HUES64 (cell line): Measurements from ENCODE around the gene ZNF236. TPM values are rescaled to one million over a fixed set of nuclear protein-coding genes. Genes with fewer than 3 reads are reported as not detected.
"Not testable (repeated sequence)": the region's sequence is repeated elsewhere in the genome, so short reads cannot be mapped to it uniquely, and the experiment has no call there.

Experiments
- H3K27ac ChIP-seq: 2 replicates; pipeline ENCODE4 v1.7.0; 2013; ENCODE audit warnings: low read depth, low read length, inconsistent platforms
- H3K27me3 ChIP-seq: 2 replicates; pipeline ENCODE4 v1.6.1; 2013; ENCODE audit warnings: mild to moderate bottlenecking, low read length; ENCODE audit not compliant: insufficient read depth
- H3K36me3 ChIP-seq: 2 replicates; pipeline ENCODE4 v1.6.1; 2013; ENCODE audit warnings: mild to moderate bottlenecking, low read length; ENCODE audit not compliant: insufficient read depth
- H3K4me1 ChIP-seq: 2 replicates; pipeline ENCODE4 v1.6.1; 2013; ENCODE audit warnings: mild to moderate bottlenecking, low read length, moderate library complexity; ENCODE audit not compliant: insufficient read depth
- H3K4me3 ChIP-seq: 2 replicates; pipeline ENCODE4 v1.5.1; 2013; ENCODE audit warnings: mild to moderate bottlenecking, low read length, moderate library complexity
- H3K9ac ChIP-seq: 2 replicates; pipeline ENCODE4 v1.6.1; 2013; ENCODE audit warnings: mild to moderate bottlenecking, low read depth, low read length
- H3K9me3 ChIP-seq: 2 replicates; pipeline ENCODE4 v1.6.1; 2013; ENCODE audit warnings: low read depth, low read length; ENCODE audit not compliant: insufficient read depth
- WGBS: fragments of 150-250, 120-280 bp; methylation state at CpG from one replicate; pipeline ENCODE4 v1.1.7; 2013; ENCODE audit warnings: missing lambda C conversion rate; 5-methylcytosine and 5-hydroxymethylcytosine counted together
- polyA plus RNA-seq, 2 experiments: library from polyadenylated mRNA; stranded (reverse); fragments of 50-300 nt; gene quantifications; one replicate each; pipeline ENCODE4 v1.2.3, GENCODE V29; 2013

The ZNF236 gene
- 4.8 TPM for polyA plus RNA-seq (2013, experiment 1 of 2)
- 6.0 TPM for polyA plus RNA-seq (2013, experiment 2 of 2)

DNA sequence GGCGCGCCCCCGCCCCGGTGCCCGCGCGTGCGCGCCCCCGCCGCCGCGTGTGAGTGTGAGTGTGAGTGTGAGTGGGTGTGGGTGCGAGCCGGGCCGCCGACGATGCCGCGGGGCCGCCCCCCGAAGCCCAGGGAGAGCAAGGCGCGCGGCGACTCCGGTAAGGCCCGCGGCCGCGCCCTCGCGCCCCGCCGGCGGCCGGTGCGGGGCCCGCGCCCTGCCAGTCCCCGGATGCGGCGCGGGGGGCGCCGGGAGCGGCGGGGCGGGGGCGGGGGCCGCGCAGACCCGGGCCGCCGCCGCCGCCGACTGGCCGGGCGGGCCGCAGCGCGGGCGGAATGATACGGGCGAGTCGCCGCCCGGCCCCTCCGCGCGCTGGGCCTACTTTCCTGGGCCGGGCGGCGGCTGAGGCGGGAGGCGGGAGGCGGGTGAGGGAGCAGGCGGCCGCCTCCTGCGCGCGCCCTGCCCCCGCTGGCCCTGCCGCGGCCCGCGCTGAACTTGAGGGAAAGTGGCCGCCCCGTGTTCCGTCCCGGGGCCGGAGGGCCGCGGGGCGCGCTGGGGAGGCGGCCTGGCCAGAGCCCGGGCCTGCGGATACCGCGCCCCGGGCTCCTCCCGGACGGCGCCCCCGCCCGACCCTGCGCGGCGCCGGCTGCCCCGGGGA, at the start of gene ZNF236:
TSS of gene ZNF236 (plus strand) at position 52 of the 655 bp plus-strand sequence. CDS start at position 103, 51 bp downstream.
- H3K27ac ChIP-seq, result peak within 1 kb of the TSS; percentile 85
- H3K9me3 ChIP-seq, result no peaks in the 10 kb centered on the region
- WGBS, result under 1% methylated on average over 113 of the region's 113 CpGs
- H3K9ac ChIP-seq, result peak within 1 kb of the TSS; percentile 97
- no peaks in the 10 kb centered on the region for H3K27me3 ChIP-seq
- peaks cover 9% of the 10 kb centered on the region; the same call in 1 of the 2 replicates for H3K4me1 ChIP-seq
- H3K4me3 ChIP-seq, result peak within 1 kb of the TSS; percentile 99
- 0 out of 2 replicates have a peak, but pooled peaks cover 4% of the 10 kb centered on the region for H3K36me3 ChIP-seq

- Histone ChIP-seq H3K4me1 (no peaks in the 10 kb centered on the region), H3K4me3 (no peak overlapping the region), H3K27me3 (no peaks in the 10 kb centered on the region), H3K9me3 (no peaks in the 10 kb centered on the region), H3K27ac (no peak overlapping the region), H3K36me3 (no peaks in the 10 kb centered on the region), H3K9ac (no peak overlapping the region)
- 92% methylated on average over 8 of the region's 8 CpGs for WGBS
These were observed 49.7 kb upstream of the ZNF236 start for GRCh38 chr18:76772665-76773064.

DNA sequence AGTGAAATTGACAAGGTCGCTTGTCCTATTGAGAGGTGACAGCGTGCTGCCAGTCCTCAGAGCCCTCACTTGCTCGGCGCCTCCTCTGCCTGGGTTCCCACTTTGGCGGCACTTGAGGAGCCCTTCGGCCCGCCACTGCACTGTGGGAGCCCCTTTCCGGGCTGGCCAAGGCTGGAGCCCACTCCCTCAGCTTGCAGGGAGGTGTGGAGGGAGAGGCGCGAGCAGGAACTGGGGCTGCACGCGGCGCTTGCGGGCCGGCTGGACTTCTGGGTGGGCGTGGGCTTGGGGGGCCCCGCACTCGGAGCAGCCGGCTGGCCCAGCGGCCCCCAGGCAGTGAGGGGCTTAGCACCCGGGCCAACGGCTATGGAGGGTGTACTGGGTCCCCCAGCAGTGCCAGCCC, 45.3 kb upstream of the ZNF236 start:
- not testable (repeated sequence) for H3K9ac ChIP-seq, H3K27ac ChIP-seq, H3K4me1 ChIP-seq, H3K4me3 ChIP-seq, H3K9me3 ChIP-seq, H3K36me3 ChIP-seq, H3K27me3 ChIP-seq
- WGBS, result 97% methylated on average over 22 of the region's 22 CpGs

DNA sequence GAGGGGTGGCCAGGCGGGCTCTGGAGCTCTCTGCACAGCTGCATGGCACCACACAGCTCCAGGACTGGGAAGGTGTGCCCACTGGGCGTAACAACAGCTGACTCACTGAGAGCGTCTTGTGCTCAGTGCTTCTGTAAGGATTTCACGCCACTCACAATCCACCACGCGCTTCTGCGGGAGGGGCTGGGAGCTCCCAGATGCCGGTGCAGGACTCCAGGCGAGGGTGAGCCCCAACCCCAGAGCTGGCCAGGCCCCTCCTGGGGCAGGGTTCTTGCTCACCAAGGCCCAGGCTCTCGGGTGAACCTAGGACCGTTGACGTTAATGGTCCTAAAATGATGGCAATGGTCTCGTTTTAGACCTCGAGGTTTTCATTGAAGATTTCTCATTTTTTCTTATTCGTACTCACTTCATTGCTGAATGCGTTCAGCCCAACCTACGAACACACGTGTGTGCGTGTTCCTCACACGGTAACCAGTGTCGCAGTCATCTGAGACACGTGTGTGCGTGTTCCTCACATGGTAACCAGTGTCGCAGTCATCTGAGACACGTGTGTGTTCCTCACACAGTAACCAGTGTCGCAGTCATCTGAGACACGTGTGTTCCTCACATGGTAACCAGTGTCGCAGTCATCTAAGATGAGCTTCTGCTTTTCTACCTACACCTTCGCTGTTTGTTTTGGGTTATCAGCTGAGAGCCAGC, 38.4 kb upstream of the ZNF236 start:
- Histone ChIP-seq H3K9ac (no peak overlapping the region), H3K9me3 (no peaks in the 10 kb centered on the region), H3K27ac (no peak overlapping the region), H3K4me1 (no peaks in the 10 kb centered on the region), H3K27me3 (no peaks in the 10 kb centered on the region), H3K4me3 (no peak overlapping the region), H3K36me3 (no peaks in the 10 kb centered on the region)
- 96% methylated on average over 29 of the region's 29 CpGs for WGBS

- Histone ChIP-seq H3K36me3 (no peaks in the 10 kb centered on the region), H3K9ac (no peak overlapping the region), H3K4me3 (no peak overlapping the region), H3K27ac (no peak overlapping the region), H3K9me3 (peaks cover 1% of the 10 kb centered on the region; the same call in 1 of the 2 replicates), H3K4me1 (no peaks in the 10 kb centered on the region), H3K27me3 (no peaks in the 10 kb centered on the region)
- WGBS, result 95% methylated on average over 6 of the region's 6 CpGs
These were observed 36.5 kb upstream of the ZNF236 start for GRCh38 chr18:76785872-76786271.

DNA sequence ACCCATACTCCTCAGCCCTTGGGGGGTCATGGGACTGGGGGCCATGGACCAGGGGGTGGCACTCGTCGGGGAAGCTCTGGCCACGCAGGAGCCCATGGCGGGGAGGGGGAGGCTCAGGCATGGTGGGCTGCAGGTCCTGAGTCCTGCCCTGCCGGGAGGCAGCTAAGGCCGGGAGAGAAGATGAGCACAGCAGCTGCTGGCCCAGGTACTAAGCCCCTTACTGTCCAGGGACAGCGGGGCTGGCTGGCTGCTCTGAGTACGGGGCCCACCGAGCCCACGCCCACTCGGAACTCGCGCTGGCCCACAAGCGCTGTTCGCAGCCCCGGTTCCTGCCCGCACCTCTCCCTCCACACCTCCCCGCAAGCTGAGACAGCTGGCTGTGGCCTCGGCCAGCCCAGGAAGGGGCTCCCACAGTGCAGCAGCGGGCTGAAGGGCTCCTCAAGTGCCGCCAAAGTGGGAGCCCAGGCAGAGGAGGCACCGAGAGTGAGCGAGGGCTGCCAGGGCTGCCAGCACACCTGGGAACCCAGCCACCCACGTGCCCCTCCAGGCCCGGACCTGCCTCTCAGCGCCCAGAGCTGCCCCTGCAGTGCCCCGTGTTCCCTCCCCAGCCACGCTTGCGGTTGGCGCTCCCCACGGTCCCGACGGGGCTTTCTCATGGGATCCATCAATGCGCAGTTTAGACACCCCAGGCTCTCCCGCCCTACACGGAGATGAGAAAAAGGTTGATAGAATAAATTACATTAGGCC, 33.6 kb upstream of the ZNF236 start:
- H3K27me3 ChIP-seq, result no peaks in the 10 kb centered on the region
- H3K27ac ChIP-seq, result no peak overlapping the region
- no peak overlapping the region for H3K4me3 ChIP-seq
- peaks cover 14% of the 10 kb centered on the region for H3K9me3 ChIP-seq
- H3K36me3 ChIP-seq, result no peaks in the 10 kb centered on the region
- WGBS, result 94% methylated on average over 36 of the region's 36 CpGs
- H3K9ac ChIP-seq, result no peak overlapping the region
- H3K4me1 ChIP-seq, result no peaks in the 10 kb centered on the region

DNA sequence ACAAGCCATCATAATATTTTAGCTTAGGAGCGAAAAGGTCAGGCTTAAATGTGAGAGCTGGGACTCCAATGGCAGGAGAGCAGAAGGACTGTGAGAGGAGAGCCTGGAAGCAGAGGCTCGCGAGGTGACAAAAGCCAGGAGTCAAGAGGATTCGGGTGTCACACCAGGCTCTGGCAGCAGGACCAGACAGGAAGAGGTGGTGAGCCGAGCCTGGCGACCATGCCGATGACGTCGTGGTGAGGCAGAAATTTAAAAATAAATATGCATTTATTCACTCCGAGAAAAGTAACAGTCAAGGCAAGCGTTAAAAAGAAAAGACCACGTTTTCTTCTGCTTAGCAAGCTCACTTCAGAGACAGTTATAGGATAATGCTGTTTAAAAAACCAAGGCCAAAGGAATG, 31.3 kb upstream of the ZNF236 start:
- no peak overlapping the region for H3K27ac ChIP-seq
- no peaks in the 10 kb centered on the region for H3K36me3 ChIP-seq
- H3K9ac ChIP-seq, result no peak overlapping the region
- H3K4me3 ChIP-seq, result no peak overlapping the region
- 94% methylated on average over 12 of the region's 12 CpGs for WGBS
- H3K27me3 ChIP-seq, result no peaks in the 10 kb centered on the region
- H3K4me1 ChIP-seq, result no peaks in the 10 kb centered on the region
- peaks cover 18% of the 10 kb centered on the region for H3K9me3 ChIP-seq

GRCh38 chr18:76791642-76792041, 30.7 kb upstream of the ZNF236 start:
- H3K27ac ChIP-seq, result no peak overlapping the region
- WGBS, result 86% methylated on average over 5 of the region's 5 CpGs
- no peak overlapping the region for H3K9ac ChIP-seq
- no peaks in the 10 kb centered on the region for H3K4me1 ChIP-seq
- no peak overlapping the region for H3K4me3 ChIP-seq
- H3K36me3 ChIP-seq, result no peaks in the 10 kb centered on the region
- H3K9me3 ChIP-seq, result peaks cover 18% of the 10 kb centered on the region
- no peaks in the 10 kb centered on the region for H3K27me3 ChIP-seq

DNA sequence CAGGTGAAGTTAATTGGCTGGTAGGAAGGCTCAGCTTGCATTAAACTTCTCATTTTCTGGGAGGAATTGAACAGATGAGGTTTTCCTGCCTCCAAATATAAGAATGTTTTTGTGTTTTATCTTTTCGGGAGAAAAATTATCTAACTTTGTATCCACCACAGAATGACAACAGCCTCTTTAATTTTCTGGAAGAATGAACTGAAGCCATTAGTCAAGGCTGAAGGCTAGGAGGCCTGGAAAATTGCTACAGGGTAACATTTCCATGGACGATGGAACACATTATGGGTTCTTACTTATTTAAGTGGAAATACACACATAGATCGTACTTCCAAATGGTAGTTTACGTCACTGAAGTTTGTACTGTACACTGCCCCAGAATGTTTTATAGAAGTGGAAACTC, 28.0 kb upstream of the ZNF236 start:
- no peak overlapping the region for H3K4me3 ChIP-seq
- 96% methylated on average over 3 of the region's 4 CpGs for WGBS
- no peak overlapping the region for H3K9ac ChIP-seq
- no peaks in the 10 kb centered on the region for H3K36me3 ChIP-seq
- H3K27me3 ChIP-seq, result no peaks in the 10 kb centered on the region
- no peak overlapping the region for H3K27ac ChIP-seq
- H3K9me3 ChIP-seq, result peaks cover 26% of the 10 kb centered on the region
- H3K4me1 ChIP-seq, result no peaks in the 10 kb centered on the region

DNA sequence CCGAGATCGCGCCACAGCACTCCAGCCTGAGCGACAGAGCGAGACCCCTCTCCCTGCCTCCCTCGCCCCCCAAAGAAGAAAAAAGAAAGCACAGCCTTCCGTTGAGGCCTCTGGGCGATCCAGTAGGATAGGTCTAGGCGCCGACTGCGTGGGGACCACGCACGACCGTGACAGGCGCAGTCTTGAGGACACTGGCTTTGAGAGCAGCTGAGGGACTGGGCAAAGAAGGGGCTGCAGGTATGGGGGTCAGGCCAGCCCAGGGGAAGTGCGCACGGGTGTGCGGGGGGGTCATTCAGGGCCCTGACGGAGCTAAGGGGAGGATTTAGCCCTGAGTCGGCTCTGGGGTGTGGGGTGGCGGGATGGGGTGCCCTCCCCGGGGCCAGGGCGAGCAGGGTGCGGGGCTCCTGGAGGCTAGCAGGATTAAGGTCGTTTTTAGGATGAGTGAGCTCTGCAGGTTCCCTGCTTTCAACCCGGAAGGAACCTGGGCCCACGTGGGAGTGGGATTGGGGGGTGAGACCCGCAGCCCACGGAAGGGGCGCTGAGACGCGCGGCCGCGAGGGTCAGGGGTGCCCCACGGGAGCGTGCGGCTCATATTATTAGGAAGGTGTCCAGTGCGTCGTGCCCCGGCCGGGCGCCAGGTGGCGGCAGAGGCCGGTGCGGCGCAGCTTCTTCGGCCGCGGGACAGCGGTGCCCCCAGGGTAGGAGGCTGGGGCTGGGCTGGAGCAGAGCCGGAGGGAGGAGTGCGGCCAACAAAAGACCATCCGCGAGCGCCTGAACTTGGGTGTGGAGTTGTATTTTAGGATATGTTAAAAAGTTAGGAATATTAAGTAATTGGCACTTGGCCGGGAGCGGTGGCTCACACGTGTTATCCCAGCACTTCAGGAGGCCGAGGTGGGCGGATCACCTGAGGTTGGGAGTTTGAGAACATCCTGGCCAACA, 20.5 kb upstream of the ZNF236 start:
- H3K4me3 ChIP-seq, result peak overlapping the region; percentile 56

More for the DNA sequence above, 20.5 kb upstream of the ZNF236 start:
- H3K9ac ChIP-seq, result peak overlapping the region; percentile 59; the same call in 1 of the 2 replicates
- WGBS, result 35% methylated on average over 61 of the region's 61 CpGs
- no peak overlapping the region for H3K27ac ChIP-seq
- H3K4me1 ChIP-seq, result no peaks in the 10 kb centered on the region
- H3K9me3 ChIP-seq, result peaks cover 8% of the 10 kb centered on the region; the same call in 1 of the 2 replicates
- H3K36me3 ChIP-seq, result no peaks in the 10 kb centered on the region
- peaks cover 7% of the 10 kb centered on the region; the same call in 1 of the 2 replicates for H3K27me3 ChIP-seq
